Measurements from ENCODE around the gene MED12. TPM values are rescaled to one million over a fixed set of nuclear protein-coding genes. Genes with fewer than 3 reads are reported as not detected.
A peak's percentile ranks its signal among the peaks of the same experiment; 100 is the strongest.

MED12 gene
- total and polyA plus RNA-seq, 10 of the 15 experiments (the other 5 are each of a cell fraction or from before 2014, with no cell fraction given), result 0.68 to 28.5 (median 13.7) TPM

GRCh38 chrX:71181910-71182799 lies 63.8 kb downstream of the MED12 start (continued):
- TF ChIP-seq PRDM15 (CRISPR knock-in tag; IDR thresholded peaks at IDR 0.05), result no peak
- no peak for TF ChIP-seq CEBPB (IDR thresholded peaks at IDR 0.05; ENCODE audit: borderline replicate concordance in 1 of 2, low read depth in 2 of 2, low read length in 2 of 2)
- TF ChIP-seq CHD4 (IDR thresholded peaks at IDR 0.05), result no peak
- no peak for TF ChIP-seq ZBTB4 (CRISPR knock-in tag; IDR thresholded peaks at IDR 0.05)
- TF ChIP-seq RAD21 (IDR thresholded peaks at IDR 0.05; ENCODE audit: insufficient read depth, low read depth, low read length), result no peak
- TF ChIP-seq JUND (IDR thresholded peaks at IDR 0.05; ENCODE audit: low read depth, low read length), result no peak; the same call in 1 of the 2 replicates
- peak; percentile 30; the same call in 1 of the 2 replicates for TF ChIP-seq CREM (IDR thresholded peaks at IDR 0.05; ENCODE audit: low read depth)
- no peak for TF ChIP-seq RCOR1 (conservative IDR thresholded peaks at IDR 0.05; ENCODE audit: low read depth, low read length)
- peak; percentile 30; the same call in 1 of the 2 replicates for TF ChIP-seq USF2 (IDR thresholded peaks at IDR 0.05; ENCODE audit: borderline replicate concordance, low read depth, low read length)
- no peak for TF ChIP-seq HDAC2 (IDR thresholded peaks at IDR 0.05)
- TF ChIP-seq SMAD5 (IDR thresholded peaks at IDR 0.05; ENCODE audit: low read depth), result peak; percentile 48; the same call in 1 of the 2 replicates
- no peak for TF ChIP-seq CUX1 (IDR thresholded peaks at IDR 0.05; ENCODE audit: insufficient replicate concordance, low read depth, low read length)
- peak; percentile 79 to 82 for TF ChIP-seq IKZF2 (IDR thresholded peaks at IDR 0.05)
- no peak for TF ChIP-seq ETV6 (conservative IDR thresholded peaks at IDR 0.05 in 1 of 2, IDR thresholded peaks at IDR 0.05 in 1 of 2; ENCODE audit: borderline replicate concordance in 1 of 2, low read depth in 1 of 2)
- no peak for TF ChIP-seq ZNF217 (IDR thresholded peaks at IDR 0.05)
